ENCODE data around the gene HOXD12. TPM values are rescaled to one million over a fixed set of nuclear protein-coding genes. Genes with fewer than 3 reads are reported as not detected.

The HOXD12 gene
- total RNA-seq, 1 experiment from 2014 or later = 0.58 TPM

- peak; percentile 61 for DNase-seq (ENCODE audit: low spot score)
- no peaks in the 10 kb centered on the region for H3K27me3 ChIP-seq (replicated peaks; ENCODE audit: insufficient read depth, low read depth, low read length, poor library complexity)
- peaks cover 60% of the 10 kb centered on the region for H3K4me1 ChIP-seq (ENCODE audit: insufficient read depth, low read length, poor library complexity, severe bottlenecking)
- H3K4me3 ChIP-seq (ENCODE audit: low read depth, low read length, poor library complexity, severe bottlenecking) = peak overlapping the region; percentile 71
- peaks cover 73% of the 10 kb centered on the region for H3K36me3 ChIP-seq (ENCODE audit: insufficient read depth, low read length, poor library complexity, severe bottlenecking)
- H3K27ac ChIP-seq (ENCODE audit: low read depth, low read length, poor library complexity, severe bottlenecking) = peak overlapping the region; percentile 98
- ChIA-PET POLR2A (ENCODE audit: low non-redundant PET) (interaction anchor here (0.6 to 0.7 kb wide), 2 partner anchors 584 to 955 kb away, joined by 3 read pairs; no protein-coding TSS in a partner anchor), CTCF (interaction anchor here (0.6 to 2.1 kb wide), 2 partner anchors 10 to 1022 kb away, joined by 3 to 7 read pairs; no protein-coding TSS in a partner anchor)
- no TSS peak for BruUV-seq (replicated peaks)
- no peaks in the 10 kb centered on the region for H3K9me3 ChIP-seq (ENCODE audit: low read depth, low read length, poor library complexity, severe bottlenecking)
- no peak for TF ChIP-seq EZH2 (IDR thresholded peaks at IDR 0.05; ENCODE audit: borderline replicate concordance, low read depth, low read length, poor library complexity, severe bottlenecking)
- TF ChIP-seq CTCF (conservative IDR thresholded peaks at IDR 0.05; ENCODE audit: low read depth, low read length) = no peak
- intact Hi-C loops (cut with micrococcal nuclease; ENCODE audit: unreplicated experiment) = loop anchor here (10.0 kb wide), 1 partner anchor 1633 kb away; no protein-coding TSS in a partner anchor
Observed at GRCh38 chr2:176121190-176122051, 21.8 kb downstream of the HOXD12 start.

GRCh38 chr2:176122052-176122682 lies 22.6 kb downstream of the HOXD12 start:
- intact Hi-C loops (cut with micrococcal nuclease; ENCODE audit: unreplicated experiment) = loop anchor here (10.0 kb wide), 1 partner anchor 1633 kb away; no protein-coding TSS in a partner anchor
- H3K27me3 ChIP-seq (replicated peaks; ENCODE audit: insufficient read depth, low read depth, low read length, poor library complexity) = no peaks in the 10 kb centered on the region

More at GRCh38 chr2:176122052-176122682, 22.6 kb downstream of the HOXD12 start:
- no peaks in the 10 kb centered on the region for H3K9me3 ChIP-seq (ENCODE audit: low read depth, low read length, poor library complexity, severe bottlenecking)
- ChIA-PET CTCF (interaction anchor here (0.6 to 2.1 kb wide), 5 partner anchors 11 to 532 kb away, joined by 3 to 8 read pairs (median 4); no protein-coding TSS in a partner anchor), POLR2A (ENCODE audit: low non-redundant PET) (interaction anchor here (0.7 kb wide), 2 partner anchors 803 to 955 kb away, joined by 3 to 8 read pairs; no protein-coding TSS in a partner anchor)
- H3K4me3 ChIP-seq (ENCODE audit: low read depth, low read length, poor library complexity, severe bottlenecking) = peak overlapping the region; percentile 71
- H3K36me3 ChIP-seq (ENCODE audit: insufficient read depth, low read length, poor library complexity, severe bottlenecking) = peaks cover 66% of the 10 kb centered on the region
- BruUV-seq (replicated peaks) = no TSS peak
- H3K4me1 ChIP-seq (ENCODE audit: insufficient read depth, low read length, poor library complexity, severe bottlenecking) = peaks cover 62% of the 10 kb centered on the region
- DNase-seq (ENCODE audit: low spot score) = no peak
- H3K27ac ChIP-seq (ENCODE audit: low read depth, low read length, poor library complexity, severe bottlenecking) = peak overlapping the region; percentile 98
- TF ChIP-seq CTCF (conservative IDR thresholded peaks at IDR 0.05; ENCODE audit: low read depth, low read length) (0 out of 2 replicates have a peak, but pooled peaks have one; percentile 17), EZH2 (IDR thresholded peaks at IDR 0.05; ENCODE audit: borderline replicate concordance, low read depth, low read length, poor library complexity, severe bottlenecking) (no peak)
